ENCODE data around the gene ZFHX3. TPM values are rescaled to one million over a fixed set of nuclear protein-coding genes. Genes with fewer than 3 reads are reported as not detected.

Gene ZFHX3
- total and polyA plus RNA-seq, 9 of the 15 experiments (the other 6 are each of a cell fraction or from before 2014, with no cell fraction given), result 0.01 to 0.23 (median 0.06) TPM; not detected in 4

DNA sequence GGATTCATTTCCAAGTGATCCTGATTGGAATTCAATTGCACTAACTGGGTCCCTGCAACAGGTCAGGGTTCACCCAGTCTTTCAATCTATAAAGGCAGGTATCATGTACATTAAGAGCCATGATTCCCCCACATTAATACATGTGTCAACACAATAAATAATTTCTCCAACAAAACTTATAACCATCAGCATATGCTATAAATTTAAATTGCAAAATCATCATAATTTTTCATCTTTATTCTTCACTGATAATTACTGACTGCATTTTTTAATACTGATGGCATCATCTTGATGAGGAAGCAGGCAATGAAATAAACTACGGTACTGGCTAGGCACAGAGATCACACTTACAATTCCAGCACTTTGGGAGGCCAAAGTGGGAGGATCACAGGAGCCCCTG is 59.4 kb downstream of the ZFHX3 start:
- Histone ChIP-seq H3K27ac (ENCODE audit: extremely low read depth, low read depth, low read length) (no peak overlapping the region), H3K27me3 (ENCODE audit: control insufficient read depth in 2 of 2, insufficient read depth in 2 of 2, low read length in 2 of 2) (peaks cover 20 to 75% of the 10 kb centered on the region in 2 experiments; a peak in 4 of 5 replicates), H3K9me3 (replicated peaks; ENCODE audit: control insufficient read depth, insufficient read depth, low read depth, low read length) (no peaks in the 10 kb centered on the region), H3K79me2 (ENCODE audit: control insufficient read depth, insufficient read depth, low read length) (no peaks in the 10 kb centered on the region), H3K9ac (ENCODE audit: insufficient read depth in 1 of 2, low read depth in 2 of 2, low read length in 2 of 2) (no peak overlapping the region), H3K4me3 (no peak overlapping the region), H2AFZ (ENCODE audit: low read depth, low read length) (no peak overlapping the region), H3K9me1 (ENCODE audit: control insufficient read depth, insufficient read depth, low read length) (no peaks in the 10 kb centered on the region), H3K4me2 (ENCODE audit: insufficient read depth, low read length) (no peak overlapping the region), H4K20me1 (replicated peaks; ENCODE audit: control insufficient read depth, insufficient read depth, low read length) (no peaks in the 10 kb centered on the region), H3K36me3 (ENCODE audit: control insufficient read depth, insufficient read depth, low read length) (no peaks in the 10 kb centered on the region), H3K4me1 (replicated peaks in 1 of 2; ENCODE audit: control insufficient read depth in 2 of 2, insufficient read depth in 2 of 2, low read length in 2 of 2) (no peaks in the 10 kb centered on the region; a peak in 1 of 5 replicates)
- BruUV-seq (replicated peaks), result no TSS peak
- 0% methylated on average over 1 of the region's 1 CpG for WGBS (ENCODE audit: insufficient coverage, low coverage, missing lambda C conversion rate)
- ATAC-seq, result no peak
- TF ChIP-seq NRF1 (conservative IDR thresholded peaks at IDR 0.05 in 1 of 2, IDR thresholded peaks at IDR 0.05 in 1 of 2), result no peak
- TF ChIP-seq ZNF316 (IDR thresholded peaks at IDR 0.05), result peak; percentile 77
- no peak for TF ChIP-seq E2F6 (IDR thresholded peaks at IDR 0.05; ENCODE audit: borderline replicate concordance in 1 of 2, extremely low read depth in 1 of 2, insufficient read depth in 1 of 2, insufficient read length in 1 of 2, low read depth in 1 of 2, low read length in 1 of 2, poor library complexity in 1 of 2, severe bottlenecking in 1 of 2)
- no peak for TF ChIP-seq HNRNPL (IDR thresholded peaks at IDR 0.05; ENCODE audit: low read depth, low read length)
- peak; percentile 29; the same call in 1 of the 2 replicates for TF ChIP-seq C11orf30 (IDR thresholded peaks at IDR 0.05; ENCODE audit: low read depth)
- TF ChIP-seq MAFG (tag; conservative IDR thresholded peaks at IDR 0.05), result peak; percentile 38
- TF ChIP-seq MAFF (IDR thresholded peaks at IDR 0.05; ENCODE audit: low read length), result peak; percentile 29; the same call in 1 of the 2 replicates
- no peak for FAIRE-seq
- in situ Hi-C loops (cut with MboI) (no loop called here), intact Hi-C loops (cut with micrococcal nuclease) (no loop called here)
- CTCF ChIA-PET (ENCODE audit: low intra/inter-chr PET ratio), result no interaction called here
- DNase-seq (ENCODE audit: extremely low read depth in 1 of 4, low spot score in 3 of 4), result no peak
- POLR2A ChIA-PET, result interaction anchor here (0.7 kb wide), 1 partner anchor 11 kb away, joined by 3 read pairs; no protein-coding TSS in a partner anchor

All from K562 (cell line).